Embryonic facial prominence (tissue), 1 donor: ENCODE data around the gene FGD3.

ENCODE experiments used
- DNase-seq: peaks from one replicate; pipeline ENCODE4 v3.0.0-alpha.2; 2016; ENCODE audit errors: extremely low spot score

FGD3 gene

GRCh38 chr9:93027750-93028149, 80.4 kb downstream of the FGD3 start:
- DNase-seq = no peak

DNA sequence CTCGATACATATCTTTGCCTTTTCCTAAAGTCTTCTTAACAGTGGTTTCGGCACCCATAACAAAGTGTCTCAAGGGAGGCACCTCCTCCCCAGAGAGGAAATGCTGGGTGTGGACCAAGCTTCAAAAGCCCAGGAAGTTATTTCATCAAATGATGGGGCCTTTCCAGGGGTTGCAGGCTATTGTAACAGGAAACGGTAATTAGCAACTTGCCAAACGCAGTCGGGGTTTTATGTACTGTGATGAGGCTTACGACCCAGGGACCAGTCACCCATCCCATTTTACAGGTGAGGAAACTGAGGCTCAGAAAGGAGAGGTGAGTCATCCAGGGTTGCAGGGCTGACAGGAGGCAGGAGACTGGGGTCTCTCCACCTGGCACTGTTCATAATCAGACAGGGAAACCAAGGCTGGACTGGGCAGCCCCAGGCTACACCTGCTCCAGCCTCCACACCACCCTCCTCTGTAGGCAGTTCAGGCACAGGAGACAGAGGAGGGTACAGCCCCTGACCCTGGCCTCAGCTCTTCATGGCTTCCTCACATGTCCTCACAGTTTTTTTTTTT, 81.2 kb downstream of the FGD3 start:
- DNase-seq = no peak

GRCh38 chr9:93030642-93031628, 83.6 kb downstream of the FGD3 start:
- DNase-seq = no peak

GRCh38 chr9:93031629-93032430, 84.5 kb downstream of the FGD3 start:
- DNase-seq = no peak

- no peak for DNase-seq
Measured at GRCh38 chr9:93032545-93032944, 85.2 kb downstream of the FGD3 start.

- DNase-seq = no peak
Measured at GRCh38 chr9:93033531-93033930, 86.2 kb downstream of the FGD3 start.

DNA sequence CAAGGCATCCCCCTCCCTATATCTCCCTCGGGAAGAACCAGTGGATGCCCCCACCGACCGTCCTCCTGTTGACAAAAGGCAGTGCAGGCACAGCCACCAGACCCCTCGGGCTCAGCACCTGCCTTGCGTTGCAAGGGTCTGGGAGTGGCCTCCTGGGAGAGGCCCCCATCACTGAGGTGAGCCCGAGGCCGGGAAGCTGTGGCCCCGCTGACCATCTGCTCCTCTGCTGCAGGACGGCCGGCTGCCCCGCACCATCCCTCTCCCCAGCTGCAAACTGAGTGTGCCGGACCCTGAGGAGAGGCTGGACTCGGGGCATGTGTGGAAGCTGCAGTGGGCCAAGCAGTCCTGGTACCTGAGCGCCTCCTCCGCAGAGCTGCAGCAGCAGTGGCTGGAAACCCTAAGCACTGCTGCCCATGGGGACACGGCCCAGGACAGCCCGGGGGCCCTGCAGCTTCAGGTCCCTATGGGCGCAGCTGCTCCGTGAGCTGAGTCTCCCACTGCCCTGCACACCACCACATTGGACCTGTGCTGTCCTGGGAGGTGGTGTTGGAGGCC, 87.9 kb downstream of the FGD3 start:
- DNase-seq = no peak

GRCh38 chr9:93035821-93036351, 88.6 kb downstream of the FGD3 start:
- DNase-seq = no peak

DNA sequence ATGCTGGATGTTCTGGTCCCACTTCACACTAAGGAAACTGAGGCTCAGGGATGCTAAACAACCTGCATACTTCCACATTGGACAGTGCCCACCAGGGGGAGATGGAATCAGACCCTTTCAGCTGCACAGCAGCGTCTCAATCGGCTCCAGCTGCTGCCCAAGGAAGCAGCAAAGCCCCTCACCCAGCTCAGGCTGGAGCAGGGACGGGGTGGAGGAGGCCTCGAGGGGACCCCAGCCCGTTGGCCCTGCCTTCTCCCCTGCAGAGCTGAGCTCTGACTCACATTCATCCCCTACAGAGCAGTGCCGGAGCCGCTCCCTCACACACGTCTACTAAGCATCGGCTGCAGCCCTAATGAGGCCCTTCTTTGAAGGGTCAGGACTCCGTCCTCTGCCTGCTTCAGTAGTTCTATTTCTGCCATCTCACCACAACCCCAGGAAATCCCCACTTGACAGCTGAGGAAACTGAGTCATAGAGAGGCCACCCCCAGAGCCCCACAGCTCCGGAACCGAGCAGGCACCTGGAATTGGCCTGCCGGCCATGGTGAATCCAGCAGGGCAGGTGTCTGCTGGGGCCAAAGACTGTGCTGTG, 89.7 kb downstream of the FGD3 start:
- no peak for DNase-seq

DNA sequence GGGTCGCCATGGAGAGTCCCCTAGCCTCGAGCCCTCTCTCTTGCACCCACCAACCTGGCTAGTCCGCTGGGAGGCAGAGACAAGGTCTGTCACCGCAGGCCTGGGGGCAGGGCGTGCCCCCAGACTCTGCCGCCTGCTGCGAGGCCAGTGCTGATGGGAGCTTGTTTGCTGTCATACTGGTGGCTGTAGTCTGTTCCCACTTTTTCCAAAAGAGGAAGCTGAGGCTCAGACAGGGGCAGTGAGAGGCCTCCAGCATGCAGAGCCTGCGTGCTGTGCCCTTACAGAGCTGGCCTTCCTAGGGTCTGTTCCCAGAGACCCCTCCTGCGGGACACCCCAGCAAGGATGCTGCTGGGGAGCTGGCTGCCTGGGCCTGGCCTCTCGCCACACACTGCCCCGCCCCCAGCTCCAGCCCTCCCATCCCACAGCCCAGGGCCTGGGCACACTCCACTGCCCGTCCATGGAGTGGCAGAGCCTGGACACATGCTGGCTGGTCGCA, 90.2 kb downstream of the FGD3 start:
- no peak for DNase-seq

DNA sequence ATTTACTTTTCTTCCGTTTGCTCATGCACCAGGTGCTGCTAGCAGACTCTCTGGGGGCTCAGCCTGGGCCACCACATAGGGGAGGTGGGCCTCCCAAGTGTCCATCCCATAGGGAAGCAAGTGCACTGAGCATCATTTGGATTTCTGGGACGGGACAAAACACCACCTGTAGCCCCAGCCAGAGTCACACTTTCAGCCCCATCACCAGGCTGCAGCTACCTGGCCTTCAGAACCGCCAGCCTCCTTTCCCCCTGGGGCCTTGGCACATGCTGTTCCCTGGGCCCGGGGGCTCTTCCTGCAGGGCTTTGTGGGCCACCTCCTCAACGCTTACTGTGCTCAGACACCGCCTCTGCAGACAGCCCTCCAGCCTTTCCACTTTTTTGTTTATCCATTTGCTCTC, 91.6 kb downstream of the FGD3 start:
- no peak for DNase-seq

DNA sequence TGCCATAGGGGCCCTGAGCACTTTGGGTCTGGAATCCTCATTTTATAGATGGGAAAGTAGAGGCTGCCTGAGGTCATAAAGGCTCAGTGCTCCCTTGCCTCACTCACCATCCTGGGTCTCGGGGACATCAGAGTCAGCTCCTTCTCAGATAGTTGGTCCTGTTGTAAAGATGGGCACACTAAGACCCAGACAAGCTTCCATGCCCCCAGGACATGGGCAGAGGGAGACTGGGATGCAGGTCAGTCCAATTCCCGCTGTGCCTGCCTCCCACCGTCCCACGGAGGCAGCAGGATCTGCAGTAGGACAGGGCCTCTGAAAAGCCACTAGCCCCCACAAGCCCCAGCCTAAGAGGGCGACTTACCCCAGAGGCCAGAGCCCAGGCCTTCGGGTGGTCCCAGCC, 92.1 kb downstream of the FGD3 start:
- DNase-seq = no peak

GRCh38 chr9:93039976-93040375, 92.7 kb downstream of the FGD3 start:
- no peak for DNase-seq

DNA sequence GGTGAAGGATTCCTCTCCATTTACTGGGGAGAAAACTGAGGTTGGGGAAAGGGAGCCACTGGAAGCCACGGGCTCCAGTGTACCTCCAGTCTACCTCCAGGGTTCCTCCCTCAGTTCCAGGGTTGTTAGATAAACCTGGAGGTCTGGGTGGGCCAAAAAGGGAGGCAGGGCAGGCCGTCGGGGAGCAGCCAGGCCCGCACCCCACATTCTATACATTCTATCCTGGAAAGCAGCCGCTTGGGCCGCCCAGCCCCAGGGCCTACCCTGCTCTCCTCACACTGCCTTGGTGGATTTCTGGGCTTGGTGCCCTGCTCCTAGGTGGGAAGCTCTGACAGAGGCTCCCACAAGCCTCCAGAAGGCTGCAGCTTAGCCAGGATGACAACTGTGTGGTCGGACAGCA, 93.1 kb downstream of the FGD3 start:
- no peak for DNase-seq

GRCh38 chr9:93041108-93041802, 93.9 kb downstream of the FGD3 start:
- DNase-seq = no peak

DNA sequence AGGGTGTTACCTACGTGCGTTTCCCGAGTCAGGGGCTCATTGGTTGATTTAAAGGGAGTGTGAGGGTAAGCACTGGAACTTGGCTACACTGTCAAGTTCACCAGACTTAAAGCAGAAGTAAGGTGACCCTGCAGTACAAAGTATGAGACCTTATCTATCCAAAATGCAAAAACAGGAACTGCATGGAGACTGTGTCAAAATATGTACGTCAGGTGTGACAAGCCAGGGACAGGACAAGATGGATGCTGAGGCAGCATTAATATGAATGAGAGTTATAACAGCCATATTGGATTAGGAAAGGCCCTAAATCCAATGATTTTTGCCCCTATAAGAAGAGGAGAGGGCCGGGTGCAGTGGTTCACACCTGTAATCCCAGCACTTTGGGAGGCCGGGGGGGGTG, 95.8 kb downstream of the FGD3 start:
- DNase-seq = no peak

DNA sequence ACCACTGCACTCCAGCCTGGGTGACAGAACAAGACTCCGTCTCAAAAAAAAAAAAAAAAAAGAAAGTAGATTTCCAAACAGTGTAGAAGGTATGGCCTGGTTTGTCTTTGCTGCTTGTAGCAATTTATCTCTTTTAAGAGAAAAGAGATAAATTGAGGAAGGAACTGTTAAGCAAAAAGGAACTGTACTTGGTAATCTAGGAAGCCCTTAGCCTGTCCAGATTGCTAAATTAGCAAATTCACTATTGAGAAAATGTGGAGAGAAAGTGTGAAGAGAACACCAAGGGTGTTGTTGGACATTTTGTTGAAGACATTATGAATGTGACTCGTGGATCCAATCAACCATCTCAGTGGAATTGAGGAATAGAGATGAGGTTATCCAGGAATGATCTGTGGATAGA, 98.2 kb downstream of the FGD3 start:
- no peak for DNase-seq

DNA sequence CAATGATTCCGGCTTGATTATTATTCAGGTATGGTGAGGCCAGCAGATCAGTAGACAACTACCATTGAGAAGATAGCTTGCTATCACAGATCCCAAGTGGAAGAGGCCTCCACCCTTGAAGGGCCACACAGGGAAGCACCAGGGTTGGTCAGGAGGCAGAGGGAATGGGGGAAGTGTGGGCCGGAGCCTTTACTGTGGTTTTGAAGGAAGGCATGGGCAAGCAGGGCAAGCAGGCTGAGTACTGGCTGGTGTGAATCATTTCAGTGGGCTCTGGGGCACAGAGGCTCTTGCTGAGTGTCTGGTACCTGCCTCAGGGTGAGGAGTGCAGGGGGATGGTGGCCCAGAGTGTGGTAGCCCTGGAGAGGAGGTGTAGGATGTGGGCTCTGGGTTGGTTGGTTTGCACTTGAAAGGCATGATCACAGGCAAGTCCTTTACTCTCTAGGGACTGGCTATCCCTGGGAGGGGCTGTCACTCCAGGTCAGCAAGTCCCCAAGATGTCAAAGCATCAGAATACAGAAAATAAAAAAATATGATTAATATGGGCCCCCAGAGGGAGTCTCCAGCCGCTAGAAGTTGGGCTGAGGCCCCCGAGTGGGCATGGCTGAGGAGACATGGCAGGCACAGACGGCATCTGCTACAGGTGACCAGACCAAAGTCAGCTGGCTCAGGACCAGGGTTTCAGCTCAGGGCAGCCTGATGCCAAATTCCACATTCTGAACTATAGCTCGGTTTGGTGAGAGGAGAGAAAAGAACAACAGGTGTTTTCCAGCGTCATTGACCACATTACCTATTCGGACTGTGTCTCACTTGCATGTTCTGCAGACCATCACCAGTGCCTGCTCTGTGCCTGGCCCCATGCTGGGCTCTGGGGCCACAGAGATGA, 101.5 kb downstream of the FGD3 start:
- DNase-seq = no peak

DNA sequence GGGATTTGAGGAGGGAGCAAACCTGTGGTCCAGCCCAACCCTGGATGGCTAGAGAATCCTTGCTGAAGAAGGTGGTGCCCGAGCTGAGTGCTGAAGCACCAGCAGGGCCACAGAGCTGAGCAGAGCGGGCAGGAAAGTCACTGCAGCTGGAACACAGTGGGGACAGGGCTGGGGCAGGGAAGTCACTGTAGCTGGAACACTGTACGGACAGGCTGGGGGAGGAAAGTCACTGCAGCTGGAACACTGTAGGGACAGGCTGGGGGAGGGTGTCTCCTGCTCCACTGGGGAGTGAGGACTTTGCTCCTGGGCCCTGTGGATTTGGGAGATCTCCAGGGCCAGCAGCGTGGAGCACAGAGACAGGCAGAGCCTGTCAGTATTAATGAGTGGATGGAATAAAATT, 102.2 kb downstream of the FGD3 start:
- no peak for DNase-seq

GRCh38 chr9:93050231-93050630, 102.9 kb downstream of the FGD3 start:
- DNase-seq = no peak
